ENCODE data around the gene ABCC3.

The ABCC3 gene

GRCh38 chr17:50685691-50686493 is 51.2 kb downstream of the ABCC3 start:
- DNase-seq: no peak

DNA sequence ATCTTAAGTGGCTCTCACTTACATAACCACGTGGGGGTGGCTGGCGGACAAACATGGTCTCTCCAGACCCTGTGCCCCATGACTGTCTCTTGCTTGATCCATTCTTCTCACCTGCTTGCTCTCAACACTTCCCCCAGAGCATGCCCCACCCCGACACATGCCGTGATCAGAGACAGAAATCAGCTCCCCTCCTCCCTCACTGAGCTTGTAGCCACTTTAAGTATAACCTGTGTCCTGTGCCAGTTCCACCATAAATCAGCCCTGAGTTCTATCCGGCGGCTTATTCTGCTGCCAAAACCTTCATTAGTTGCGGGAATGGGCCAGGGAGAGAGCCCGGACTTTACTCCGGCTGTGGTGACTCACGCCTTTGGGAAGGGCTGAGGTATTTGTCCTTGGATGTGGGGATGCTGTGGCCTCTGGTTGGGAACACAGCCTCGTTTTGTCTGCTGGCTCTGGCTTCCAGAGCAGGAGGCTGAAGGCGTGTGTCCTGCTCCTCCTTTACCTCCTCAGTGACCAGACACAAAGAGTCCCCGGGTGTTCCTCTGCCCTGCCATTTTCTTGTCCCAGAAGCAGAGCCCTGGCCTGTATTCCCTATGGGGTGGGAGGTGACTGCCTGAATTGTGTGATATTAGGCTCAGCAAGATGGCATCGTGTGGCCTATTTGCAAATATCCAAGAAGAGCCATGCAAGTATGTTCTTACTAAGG is 52.0 kb downstream of the ABCC3 start:
- DNase-seq: peak; percentile 71

GRCh38 chr17:50687200-50688066 is 52.8 kb downstream of the ABCC3 start:
- DNase-seq: no peak

- no peak for DNase-seq
Measured at GRCh38 chr17:50688245-50688644, 53.6 kb downstream of the ABCC3 start.

DNA sequence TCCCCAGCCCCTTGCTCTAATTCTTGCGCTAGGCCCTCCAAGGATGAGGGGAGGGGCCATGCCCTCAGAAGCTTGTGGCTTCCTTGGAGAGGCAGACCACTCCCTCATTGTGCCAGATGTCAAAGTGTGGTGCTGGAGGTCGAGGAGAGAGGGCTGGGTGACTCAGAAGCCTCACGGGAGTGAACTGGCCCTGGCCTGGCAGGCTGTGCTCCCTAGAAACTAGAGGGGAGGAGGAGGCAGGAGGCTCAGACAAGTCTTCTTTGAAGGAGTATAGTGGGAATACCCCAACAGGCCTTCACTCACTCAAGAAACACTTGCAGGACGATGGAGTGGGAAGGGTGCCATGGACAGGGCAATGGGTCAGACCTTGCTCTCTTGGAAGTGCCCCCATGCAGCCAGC is 54.6 kb downstream of the ABCC3 start:
- no peak for DNase-seq

- DNase-seq: no peak
Measured at GRCh38 chr17:50689956-50690886, 55.5 kb downstream of the ABCC3 start.

GRCh38 chr17:50690887-50691549 is 56.3 kb downstream of the ABCC3 start:
- DNase-seq: no peak

DNA sequence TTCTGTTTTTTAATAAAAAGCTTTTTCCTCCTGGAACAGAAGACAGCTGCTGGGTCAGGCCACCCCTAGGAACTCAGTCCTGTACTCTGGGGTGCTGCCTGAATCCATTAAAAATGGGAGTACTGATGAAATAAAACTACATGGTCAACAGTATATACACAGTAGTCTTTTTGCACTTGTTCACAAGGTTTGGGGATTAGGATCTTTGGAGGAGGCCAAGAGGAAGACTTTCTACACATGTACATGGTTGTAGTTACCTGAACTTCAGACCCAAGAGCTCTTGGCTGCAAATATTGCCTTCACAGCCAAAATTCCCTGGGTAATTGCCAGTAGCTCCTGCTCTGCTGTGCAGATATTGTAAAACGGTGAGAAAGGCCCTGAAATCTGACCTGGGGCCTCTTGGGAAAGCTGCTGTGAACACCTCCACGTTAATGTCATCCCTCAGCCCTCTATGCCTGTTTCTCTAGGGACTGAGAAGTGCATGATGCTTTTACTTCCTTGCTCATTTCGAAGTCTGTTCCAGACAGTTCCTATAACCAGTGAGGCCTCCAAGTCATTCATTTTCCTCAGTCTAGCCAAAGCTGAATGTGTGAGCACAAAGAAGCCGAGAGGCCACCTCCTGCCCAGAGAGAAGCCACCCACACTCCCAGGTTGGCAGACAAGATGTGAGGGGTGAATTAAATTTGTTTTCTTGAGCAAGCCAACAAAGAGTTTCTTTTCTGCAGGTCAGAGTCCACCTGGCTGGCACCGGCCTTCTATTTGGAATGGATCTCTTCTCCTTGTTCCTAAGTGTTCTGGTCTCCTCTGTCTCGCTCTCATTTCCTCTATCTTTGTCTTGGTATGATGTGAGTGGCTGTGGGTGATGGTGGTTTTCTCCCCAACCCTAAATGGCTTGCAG is 57.1 kb downstream of the ABCC3 start:
- DNase-seq: no peak

- no peak for DNase-seq
Measured at GRCh38 chr17:50692448-50693035, 57.9 kb downstream of the ABCC3 start.

GRCh38 chr17:50693036-50693682 is 58.5 kb downstream of the ABCC3 start:
- DNase-seq: no peak

DNA sequence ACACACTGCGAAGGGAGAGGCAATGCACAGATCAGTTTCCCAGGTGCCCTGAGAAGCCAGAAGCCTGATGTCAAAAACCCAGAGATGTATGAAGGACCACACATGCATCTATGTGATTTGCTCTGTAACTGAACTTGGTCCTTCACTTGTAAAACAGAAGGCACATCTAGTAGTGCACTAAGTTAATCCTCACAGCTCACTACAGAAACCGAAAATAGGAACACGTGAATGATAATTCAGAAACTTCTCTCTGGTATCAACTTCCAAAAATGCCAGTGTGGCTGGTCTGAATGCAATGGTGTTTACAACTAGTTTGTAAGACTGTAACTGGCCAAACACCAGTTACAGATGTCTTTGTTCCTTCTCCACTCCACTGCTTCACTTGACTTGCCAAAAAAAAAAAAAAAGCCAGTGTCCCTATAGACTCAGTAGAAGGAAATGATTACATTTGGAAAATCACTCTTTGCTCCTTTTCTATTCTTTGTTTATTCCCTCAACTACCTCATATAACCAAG is 61.7 kb downstream of the ABCC3 start:
- no peak for DNase-seq

GRCh38 chr17:50697062-50697461 is 62.4 kb downstream of the ABCC3 start:
- no peak for DNase-seq

DNA sequence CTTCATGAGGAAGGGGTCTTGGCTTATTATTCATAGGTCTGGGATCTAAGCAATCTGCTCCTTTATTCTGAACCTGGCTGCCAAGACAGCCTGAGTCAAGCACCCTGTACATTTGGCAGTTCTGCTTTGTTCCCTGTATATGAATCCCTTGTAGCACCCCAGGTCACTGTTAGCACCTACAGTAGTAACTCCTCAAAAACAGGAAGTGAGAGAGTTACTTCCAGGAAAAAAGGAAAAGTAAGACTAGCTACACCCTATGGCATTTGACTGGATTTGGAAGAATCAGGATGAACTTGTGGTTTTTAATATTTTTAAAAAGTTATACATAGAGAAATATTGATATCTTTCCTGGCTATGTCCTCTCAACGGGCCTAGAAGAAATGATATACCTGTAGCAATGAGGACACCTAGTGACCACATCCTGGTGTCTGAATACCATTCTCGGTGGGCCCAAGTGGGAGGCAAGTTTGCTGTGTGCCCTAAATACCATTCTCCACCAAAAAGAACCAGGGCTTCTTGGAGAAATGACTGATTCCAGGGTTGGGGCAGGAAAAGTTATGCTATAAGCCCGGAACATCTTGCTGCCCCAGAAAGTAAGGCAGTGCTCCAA is 63.1 kb downstream of the ABCC3 start:
- no peak for DNase-seq

DNA sequence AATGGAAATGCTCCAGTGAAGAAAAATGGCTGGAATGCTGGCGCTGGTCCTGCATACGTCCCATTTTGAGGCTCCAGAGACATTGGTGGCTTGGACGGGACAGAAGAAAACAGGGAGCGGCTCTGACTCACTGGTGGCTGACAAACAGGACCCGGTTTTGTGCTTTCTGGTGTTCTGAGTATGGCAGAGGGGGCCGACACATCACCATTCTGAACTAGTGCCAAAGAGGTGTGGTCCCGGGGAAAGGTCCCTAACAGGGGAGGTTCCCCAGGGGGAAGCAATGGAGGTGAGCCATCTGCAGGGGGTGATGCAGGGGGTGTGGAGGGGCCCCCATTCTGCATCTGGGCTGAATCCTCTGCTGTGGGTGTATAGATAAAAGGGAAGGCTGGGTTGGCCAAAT is 64.7 kb downstream of the ABCC3 start:
- DNase-seq: no peak

GRCh38 chr17:50703162-50703561 is 68.5 kb downstream of the ABCC3 start:
- DNase-seq: no peak

DNA sequence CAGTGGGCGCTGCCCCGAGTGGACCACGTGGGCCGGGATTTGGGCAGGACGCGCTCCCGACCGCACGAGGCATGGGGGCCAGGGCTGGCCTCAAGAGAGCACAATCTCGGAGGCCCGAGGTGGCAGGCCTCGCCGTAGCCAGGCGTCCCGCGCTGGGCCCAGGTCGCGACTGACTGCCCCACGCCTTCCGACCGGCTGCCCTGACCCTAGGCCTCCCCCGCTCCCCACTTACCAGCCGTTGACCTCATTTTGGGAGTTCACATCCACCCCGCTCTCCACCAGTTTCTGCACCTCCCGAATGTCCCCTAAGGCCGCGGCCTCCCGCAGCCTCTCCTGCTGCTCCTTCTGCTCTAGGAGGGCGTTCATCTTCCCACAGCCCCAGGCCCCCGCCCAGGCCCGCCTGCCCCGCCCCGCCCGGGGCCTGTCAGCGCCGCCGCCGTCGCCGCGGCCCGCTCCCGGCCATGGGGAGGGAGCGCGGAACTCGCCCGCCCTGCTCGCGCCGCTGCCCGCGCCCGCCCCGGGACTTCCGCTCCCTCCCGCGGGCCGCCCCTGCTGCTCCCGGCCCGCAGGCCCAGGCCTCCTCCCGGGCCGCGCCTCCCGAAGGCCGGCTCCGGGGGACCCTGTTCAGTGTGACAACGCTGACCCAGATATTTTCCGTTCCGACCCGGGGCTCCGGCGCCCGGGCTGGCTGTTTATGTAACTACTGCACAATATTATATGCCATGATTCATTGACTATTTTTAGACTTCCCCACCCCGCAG is 72.8 kb downstream of the ABCC3 start, which contains the start of gene ANKRD40:
Gene ANKRD40 (minus strand): TSS at position 626 of the 761 bp plus-strand sequence. CDS start 260 bp downstream, at position 366.
- peak; percentile 91 for DNase-seq

DNA sequence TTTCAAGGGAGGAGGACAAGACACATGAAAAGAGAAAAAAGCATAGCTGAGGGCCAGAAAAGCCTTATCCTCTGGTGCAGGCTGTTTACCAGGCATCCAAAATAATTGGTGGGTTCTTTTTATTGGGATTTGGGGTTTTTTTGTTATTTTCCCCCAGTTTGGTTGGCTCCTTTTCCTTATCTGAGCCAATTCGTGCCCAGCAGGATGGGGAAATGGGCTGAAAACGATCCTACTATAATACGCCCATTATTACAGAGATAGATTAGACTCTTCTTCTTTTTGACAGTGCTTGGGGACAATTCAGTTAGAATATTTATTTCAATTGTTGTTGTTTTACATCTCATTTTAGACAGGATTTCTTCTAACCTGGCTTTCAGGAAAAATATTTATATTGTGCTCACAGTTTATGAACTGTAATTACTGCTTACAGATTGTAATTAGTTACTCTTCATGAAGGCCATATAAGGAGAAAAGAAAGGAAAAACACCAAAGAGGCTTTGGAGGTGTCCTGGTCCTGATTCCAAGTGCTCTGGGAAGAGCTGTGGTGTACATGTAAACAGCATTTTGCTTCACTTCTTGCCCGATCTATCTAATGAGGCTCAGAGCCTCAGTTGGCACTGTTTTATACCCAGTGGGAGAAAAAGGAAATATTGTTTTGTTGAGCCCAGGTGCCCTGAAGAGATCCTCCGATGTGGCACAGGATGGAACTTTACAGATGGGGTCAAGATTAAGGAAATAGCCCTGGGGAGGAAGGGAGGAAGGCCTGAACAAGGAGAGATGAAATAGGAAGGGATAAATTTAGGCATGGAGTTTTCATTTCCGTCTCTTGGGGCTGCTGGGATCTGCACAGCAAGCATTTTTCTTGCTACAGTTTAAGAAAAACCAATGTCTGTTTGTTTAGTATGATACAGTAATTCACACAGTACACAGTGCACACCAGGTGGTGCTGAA is 73.6 kb downstream of the ABCC3 start:
- peak; percentile 30 for DNase-seq
